Measurements from ENCODE around the gene ATP6V1G3.
"Not testable (repeated sequence)": the region's sequence is repeated elsewhere in the genome, so short reads cannot be mapped to it uniquely, and the experiment has no call there.

Gene ATP6V1G3, protein sequence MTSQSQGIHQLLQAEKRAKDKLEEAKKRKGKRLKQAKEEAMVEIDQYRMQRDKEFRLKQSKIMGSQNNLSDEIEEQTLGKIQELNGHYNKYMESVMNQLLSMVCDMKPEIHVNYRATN

DNA sequence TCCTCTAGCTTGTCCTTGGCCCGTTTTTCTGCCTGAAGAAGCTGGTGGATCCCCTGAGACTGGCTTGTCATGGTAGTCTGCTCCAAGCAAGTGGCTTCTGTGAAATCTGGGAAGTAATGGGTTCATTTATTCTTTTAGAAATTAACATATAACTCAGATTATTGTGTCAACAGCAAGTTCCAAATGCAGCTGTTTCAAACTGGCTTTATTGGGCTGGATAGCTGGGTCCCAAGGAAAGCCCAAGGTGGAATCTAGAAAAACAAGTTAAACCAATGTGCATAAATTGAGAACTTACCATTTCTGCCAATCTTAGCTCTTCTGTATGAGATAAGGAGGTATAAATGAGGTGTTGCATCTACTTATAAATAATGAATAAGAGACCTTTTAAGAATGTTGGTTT is at the start of gene ATP6V1G3:
Gene ATP6V1G3 (minus strand): TSS at position 101 of the 400 bp plus-strand sequence. CDS start 30 bp downstream, at position 71.
- Mint-ChIP-seq H3K27me3 (no peaks in the 10 kb centered on the region), H3K9me3 (no peaks in the 10 kb centered on the region), H3K27ac (no peak within 1 kb of the TSS), H3K4me1 (peaks cover 34% of the 10 kb centered on the region), H3K36me3 (no peaks in the 10 kb centered on the region), H3K4me3 (no peak within 1 kb of the TSS)
- no peak for DNase-seq (ENCODE audit: low spot score in 2 of 2)
- ATAC-seq (ENCODE audit: low read depth) = no peak

DNA sequence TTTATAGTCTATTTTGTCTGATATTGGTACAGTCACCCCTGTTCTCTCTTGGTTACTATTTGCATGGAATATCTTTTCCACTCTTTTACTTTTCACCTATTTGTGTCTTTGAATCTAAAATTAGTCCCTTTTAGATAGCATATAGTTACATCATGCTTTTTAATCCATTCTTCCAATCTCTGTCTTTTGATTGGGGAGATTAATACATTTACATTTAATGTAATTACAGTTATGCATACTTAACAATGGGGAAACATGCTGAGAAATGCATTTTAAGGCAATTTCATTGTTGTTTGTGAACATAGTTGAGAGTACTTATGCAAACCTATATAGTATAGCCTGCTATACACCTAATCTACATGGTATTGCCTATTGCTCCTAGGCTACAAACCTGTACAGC is 48.4 kb upstream of the ATP6V1G3 start:
- H3K4me3 Mint-ChIP-seq = no peak overlapping the region
- no peak overlapping the region for H3K27ac Mint-ChIP-seq
- DNase-seq (ENCODE audit: low spot score in 2 of 2) (no peak), ATAC-seq (ENCODE audit: low read depth) (no peak)
- H3K4me1 Mint-ChIP-seq = no peaks in the 10 kb centered on the region
- H3K27me3 Mint-ChIP-seq = no peaks in the 10 kb centered on the region
- peaks cover 24% of the 10 kb centered on the region for H3K36me3 Mint-ChIP-seq
- peaks cover 17% of the 10 kb centered on the region for H3K9me3 Mint-ChIP-seq

DNA sequence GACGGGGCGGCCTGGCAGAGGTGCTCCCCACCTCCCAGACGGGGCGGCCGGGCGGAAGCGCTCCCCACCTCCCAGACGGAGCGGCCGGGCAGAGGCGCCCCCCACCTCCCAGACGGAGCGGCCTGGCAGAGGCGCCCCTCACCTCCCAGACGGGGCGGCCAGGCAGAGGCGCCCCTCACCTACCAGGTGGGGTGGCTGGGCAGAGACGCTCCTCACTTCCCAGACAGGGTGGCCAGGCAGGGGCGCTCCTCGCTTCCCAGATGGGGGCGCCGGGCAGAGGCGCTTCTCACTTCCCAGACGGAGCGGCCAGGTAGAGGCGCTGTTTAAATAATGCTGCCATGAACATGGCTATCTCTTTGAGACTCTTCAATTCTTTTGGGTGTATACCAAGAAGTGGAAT is 43.7 kb upstream of the ATP6V1G3 start:
- no peak for ATAC-seq (ENCODE audit: low read depth)
- Mint-ChIP-seq H3K9me3 (peaks cover 14% of the 10 kb centered on the region), H3K36me3 (peaks cover 20% of the 10 kb centered on the region), H3K27ac (no peak overlapping the region), H3K27me3 (no peaks in the 10 kb centered on the region), H3K4me1 (no peaks in the 10 kb centered on the region), H3K4me3 (no peak overlapping the region)
- no peak for DNase-seq (ENCODE audit: low spot score in 2 of 2)

DNA sequence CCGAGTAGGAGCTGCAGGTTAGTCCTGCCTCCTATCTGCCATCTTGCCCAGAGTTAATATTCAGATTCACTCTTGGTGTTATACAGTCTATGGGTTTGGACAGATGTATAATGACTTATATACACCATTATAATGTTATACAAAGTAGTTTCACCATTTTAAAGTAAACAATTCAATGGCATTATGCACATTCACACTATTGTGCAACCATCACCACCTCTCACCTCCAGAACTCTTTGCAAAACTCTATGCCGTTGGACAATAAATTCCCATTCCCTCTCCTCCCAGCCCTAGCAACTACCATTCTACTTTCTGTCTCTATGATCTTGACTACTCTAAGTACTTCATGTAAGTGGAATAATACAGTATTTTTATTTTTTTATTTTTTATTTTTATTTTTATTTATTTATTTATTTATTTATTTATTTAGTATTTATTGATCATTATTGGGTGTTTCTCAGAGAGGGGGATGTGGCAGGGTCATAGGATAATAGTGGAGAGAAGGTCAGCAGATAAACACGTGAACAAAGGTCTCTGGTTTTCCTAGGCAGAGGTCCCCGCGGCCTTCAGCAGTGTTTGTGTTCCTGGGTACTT is 42.8 kb upstream of the ATP6V1G3 start:
- not testable (repeated sequence) for H3K4me3 Mint-ChIP-seq; H3K4me1 Mint-ChIP-seq; DNase-seq (ENCODE audit: low spot score in 2 of 2); ATAC-seq (ENCODE audit: low read depth); H3K27me3 Mint-ChIP-seq; H3K27ac Mint-ChIP-seq
- Mint-ChIP-seq H3K36me3 (peaks cover 17% of the 10 kb centered on the region), H3K9me3 (peaks cover 12% of the 10 kb centered on the region)

DNA sequence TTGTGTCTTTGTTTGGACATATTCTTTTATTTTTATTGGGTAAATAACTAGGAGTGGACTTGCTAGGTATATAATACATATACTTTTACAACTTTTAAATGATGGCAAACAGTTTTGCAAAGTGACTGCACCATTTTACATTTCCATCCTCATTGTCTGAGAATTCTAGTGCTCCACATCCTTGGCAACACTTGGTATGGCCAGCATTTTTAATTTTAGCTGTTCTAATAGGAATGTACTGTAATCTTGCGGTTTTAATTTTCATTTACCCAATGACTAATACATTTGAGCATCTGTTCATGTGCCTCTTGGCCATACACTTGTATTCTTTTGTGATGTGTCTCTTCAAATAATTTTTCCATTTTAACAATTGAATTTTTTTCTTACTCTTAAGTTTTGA is 37.0 kb upstream of the ATP6V1G3 start:
- Mint-ChIP-seq H3K27ac (no peak overlapping the region), H3K4me1 (peaks cover 16% of the 10 kb centered on the region), H3K36me3 (peaks cover 10% of the 10 kb centered on the region), H3K4me3 (no peak overlapping the region), H3K9me3 (peaks cover 17% of the 10 kb centered on the region), H3K27me3 (no peaks in the 10 kb centered on the region)
- no peak for ATAC-seq (ENCODE audit: low read depth)
- no peak for DNase-seq (ENCODE audit: low spot score in 2 of 2)

DNA sequence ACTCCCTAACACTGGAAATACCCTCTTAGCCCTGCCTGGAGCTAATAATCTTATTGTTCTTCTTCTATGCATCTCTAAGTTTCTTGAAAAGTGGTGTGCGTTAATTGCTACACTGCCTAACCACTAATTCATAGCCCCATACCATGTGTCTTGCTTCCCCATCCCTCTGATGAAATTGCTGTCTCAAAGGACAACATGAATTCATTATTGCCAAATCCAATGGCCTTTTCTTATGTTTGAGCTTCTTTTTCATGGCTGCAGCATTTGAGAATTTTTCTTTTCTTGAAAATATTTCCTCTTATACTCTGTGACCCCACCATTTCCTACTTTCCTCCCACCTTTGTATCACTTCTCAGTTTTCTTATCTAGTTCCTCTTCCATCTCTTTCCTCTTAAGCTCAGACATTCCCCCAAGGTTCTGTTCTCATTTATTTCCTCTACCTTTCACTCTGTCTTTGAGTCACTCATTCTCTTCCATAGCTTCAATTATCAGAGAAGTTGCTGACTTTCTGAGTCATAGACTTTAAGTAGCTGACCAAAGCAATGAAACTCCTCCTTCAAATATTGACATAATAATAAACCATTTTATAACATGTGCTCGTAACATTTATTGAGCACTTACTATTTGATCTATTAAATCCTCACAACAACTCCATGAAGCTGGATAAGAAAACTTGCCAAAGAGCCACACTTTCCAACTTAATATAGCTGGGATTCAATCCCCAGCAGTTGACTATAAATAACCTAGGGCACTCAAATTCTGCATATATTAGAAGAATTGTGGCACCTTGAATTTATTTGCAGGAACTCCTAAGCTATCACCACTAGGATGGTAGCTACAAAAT is 35.5 kb upstream of the ATP6V1G3 start:
- peak; percentile 93 for ATAC-seq (ENCODE audit: low read depth)
- Mint-ChIP-seq H3K27ac (peak overlapping the region; percentile 75), H3K9me3 (peaks cover 10% of the 10 kb centered on the region), H3K4me3 (peak overlapping the region; percentile 28), H3K27me3 (no peaks in the 10 kb centered on the region), H3K4me1 (peaks cover 18% of the 10 kb centered on the region), H3K36me3 (peaks cover 2% of the 10 kb centered on the region)
- no peak for DNase-seq (ENCODE audit: low spot score in 2 of 2)

DNA sequence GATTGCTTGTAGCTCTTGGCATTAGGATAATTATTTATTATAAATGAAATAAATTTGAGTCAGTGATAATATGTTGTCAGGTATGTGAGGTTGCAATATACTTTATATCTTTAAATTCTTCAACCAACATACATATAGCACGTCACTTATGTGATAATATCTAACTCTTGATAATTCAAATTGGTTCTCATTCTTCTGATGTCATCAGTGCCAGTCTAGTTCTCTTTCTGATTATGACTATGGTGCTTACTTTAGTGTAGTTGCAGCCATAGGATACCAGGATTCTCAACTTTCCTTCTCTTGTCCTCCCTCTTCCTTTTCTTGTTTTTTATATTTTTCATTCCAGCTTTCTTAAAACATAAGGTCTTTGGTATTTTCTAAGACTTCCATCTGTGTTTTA is 34.8 kb upstream of the ATP6V1G3 start:
- H3K4me3 Mint-ChIP-seq = no peak overlapping the region
- no peaks in the 10 kb centered on the region for H3K27me3 Mint-ChIP-seq
- peaks cover 2% of the 10 kb centered on the region for H3K36me3 Mint-ChIP-seq
- H3K9me3 Mint-ChIP-seq = peaks cover 8% of the 10 kb centered on the region
- no peak for ATAC-seq (ENCODE audit: low read depth)
- DNase-seq (ENCODE audit: low spot score in 2 of 2) = no peak
- H3K4me1 Mint-ChIP-seq = peaks cover 18% of the 10 kb centered on the region
- H3K27ac Mint-ChIP-seq = peak overlapping the region; percentile 75

DNA sequence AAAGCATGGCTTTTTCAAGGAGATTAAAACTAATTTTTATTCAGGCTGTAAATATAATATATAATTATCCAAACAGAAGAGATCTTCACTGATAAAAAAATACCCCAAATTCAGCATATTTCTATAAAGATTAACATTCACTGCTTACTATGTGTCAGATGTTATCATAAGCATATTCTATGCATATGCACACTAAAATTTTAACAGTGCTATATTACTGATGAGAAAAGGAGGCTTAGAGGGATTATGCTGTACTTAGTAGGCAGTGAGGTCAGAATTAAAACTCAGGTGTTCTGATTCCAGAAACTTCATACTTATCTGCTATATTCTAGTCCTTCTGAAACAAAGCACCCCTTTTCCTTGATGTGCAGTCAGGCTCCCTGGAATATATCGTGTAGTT is 33.8 kb upstream of the ATP6V1G3 start:
- Mint-ChIP-seq H3K27me3 (no peaks in the 10 kb centered on the region), H3K36me3 (peaks cover 2% of the 10 kb centered on the region), H3K9me3 (peaks cover 8% of the 10 kb centered on the region), H3K27ac (no peak overlapping the region), H3K4me1 (peaks cover 20% of the 10 kb centered on the region), H3K4me3 (no peak overlapping the region)
- ATAC-seq (ENCODE audit: low read depth) (no peak), DNase-seq (ENCODE audit: low spot score in 2 of 2) (no peak)

DNA sequence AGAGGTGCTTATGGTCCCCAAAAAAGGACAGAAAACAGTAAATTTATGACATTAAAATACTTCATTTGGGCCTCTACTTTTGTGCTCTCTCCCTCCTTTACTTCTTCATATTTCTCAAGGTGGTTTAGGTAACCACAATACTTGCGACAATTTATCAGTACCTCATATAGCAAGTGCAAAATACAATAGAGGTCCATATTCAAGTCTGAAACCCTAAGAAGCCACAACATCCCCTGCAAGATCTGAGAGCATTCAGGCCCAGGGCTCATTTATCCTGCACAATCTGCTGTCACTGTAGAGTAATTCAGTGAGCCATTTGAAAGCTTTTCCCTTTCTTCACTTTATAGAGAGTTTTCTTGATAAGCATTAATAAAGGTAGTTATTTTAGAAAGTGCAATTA is 24.2 kb upstream of the ATP6V1G3 start:
- Mint-ChIP-seq H3K27ac (no peak overlapping the region), H3K36me3 (no peaks in the 10 kb centered on the region), H3K27me3 (no peaks in the 10 kb centered on the region), H3K4me1 (peaks cover 6% of the 10 kb centered on the region), H3K4me3 (no peak overlapping the region), H3K9me3 (peaks cover 4% of the 10 kb centered on the region)
- DNase-seq (ENCODE audit: low spot score in 2 of 2) (no peak), ATAC-seq (ENCODE audit: low read depth) (no peak)

DNA sequence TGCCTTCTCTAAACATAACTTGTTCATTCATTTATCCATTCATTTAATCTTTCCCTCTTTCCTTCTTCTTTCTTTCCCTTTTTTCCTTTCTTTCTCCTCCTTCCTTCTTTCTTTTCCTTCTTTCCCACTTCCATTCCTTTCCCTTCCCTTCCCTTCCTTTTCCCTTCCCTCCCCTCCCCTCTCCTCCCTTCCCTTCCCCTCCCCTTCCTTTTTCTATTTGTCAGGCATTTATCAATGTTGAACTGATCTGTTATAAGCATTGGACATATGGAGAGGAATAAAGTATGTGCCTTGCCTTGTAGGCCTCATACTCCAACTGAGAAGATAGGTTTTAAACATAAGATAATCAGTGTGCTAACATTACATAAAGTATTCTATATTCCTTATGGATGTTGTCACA is 23.7 kb upstream of the ATP6V1G3 start:
- Mint-ChIP-seq H3K27ac (peak overlapping the region; percentile 18), H3K4me1 (peaks cover 6% of the 10 kb centered on the region), H3K27me3 (no peaks in the 10 kb centered on the region), H3K36me3 (no peaks in the 10 kb centered on the region), H3K4me3 (no peak overlapping the region), H3K9me3 (peaks cover 4% of the 10 kb centered on the region)
- no peak for ATAC-seq (ENCODE audit: low read depth)
- no peak for DNase-seq (ENCODE audit: low spot score in 2 of 2)

DNA sequence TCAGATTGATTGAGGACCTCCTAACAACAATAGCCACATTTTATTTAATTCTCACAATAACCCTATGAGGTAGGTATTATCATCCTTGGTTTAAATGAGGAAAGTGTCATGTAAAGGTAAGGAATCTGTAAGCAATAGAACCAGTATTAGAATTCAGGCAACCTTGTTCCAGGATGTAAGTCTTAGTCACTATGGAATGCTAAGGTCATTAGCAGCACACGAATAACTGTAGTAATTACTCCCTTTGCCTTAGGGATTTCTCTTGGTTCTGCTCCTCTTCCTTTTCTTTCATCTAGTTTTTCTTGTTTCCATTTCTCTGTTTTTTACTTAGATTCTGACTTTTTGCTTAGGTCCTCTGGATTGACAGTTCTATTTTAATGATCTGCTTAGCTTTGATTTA is 23.1 kb upstream of the ATP6V1G3 start:
- no peak for ATAC-seq (ENCODE audit: low read depth)
- no peaks in the 10 kb centered on the region for H3K36me3 Mint-ChIP-seq
- DNase-seq (ENCODE audit: low spot score in 2 of 2) = no peak
- H3K27me3 Mint-ChIP-seq = no peaks in the 10 kb centered on the region
- H3K27ac Mint-ChIP-seq = no peak overlapping the region
- H3K9me3 Mint-ChIP-seq = peaks cover 4% of the 10 kb centered on the region
- peaks cover 6% of the 10 kb centered on the region for H3K4me1 Mint-ChIP-seq
- no peak overlapping the region for H3K4me3 Mint-ChIP-seq

DNA sequence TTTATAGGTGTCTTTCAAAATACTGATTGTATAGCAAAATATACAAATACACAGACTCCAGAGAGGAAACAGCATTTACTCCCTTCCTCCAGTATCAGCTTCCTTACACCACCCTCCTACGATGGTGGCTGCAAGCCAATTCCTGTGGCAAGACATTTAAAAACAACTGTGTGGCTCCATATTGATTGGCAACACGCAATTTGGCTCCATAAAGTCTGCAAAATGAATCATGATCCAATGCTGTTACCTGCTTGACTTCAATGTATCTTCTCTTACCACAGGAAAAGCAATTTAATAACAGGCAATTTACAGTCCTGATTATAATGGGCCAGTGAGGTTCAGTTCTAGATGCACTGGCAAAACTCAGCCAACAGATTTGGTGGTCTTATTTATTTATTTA is 19.7 kb upstream of the ATP6V1G3 start:
- Mint-ChIP-seq H3K9me3 (peaks cover 4% of the 10 kb centered on the region), H3K4me3 (no peak overlapping the region), H3K27ac (no peak overlapping the region), H3K27me3 (no peaks in the 10 kb centered on the region), H3K36me3 (no peaks in the 10 kb centered on the region), H3K4me1 (peaks cover 21% of the 10 kb centered on the region)
- DNase-seq (ENCODE audit: low spot score in 2 of 2) = no peak
- ATAC-seq (ENCODE audit: low read depth) = no peak

DNA sequence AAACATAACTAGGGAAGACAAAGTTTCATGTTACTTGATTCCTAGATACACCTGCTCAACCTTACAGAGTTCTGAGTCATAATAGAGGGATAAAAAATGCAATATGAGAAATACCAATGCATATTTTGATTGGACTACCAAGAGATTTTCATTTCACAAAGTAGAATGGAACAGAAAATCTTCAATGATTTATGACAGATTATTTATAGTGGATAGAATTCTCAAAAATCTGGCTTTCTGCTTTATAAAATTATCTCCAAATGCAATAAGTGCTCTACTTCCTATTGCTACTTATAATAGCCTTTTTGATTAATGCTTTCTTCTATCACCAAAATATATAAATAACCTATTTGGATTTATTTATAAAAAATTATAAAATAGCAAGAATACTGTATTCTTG is 18.9 kb upstream of the ATP6V1G3 start:
- Mint-ChIP-seq H3K27ac (no peak overlapping the region), H3K4me3 (no peak overlapping the region), H3K9me3 (peaks cover 4% of the 10 kb centered on the region), H3K27me3 (no peaks in the 10 kb centered on the region), H3K36me3 (no peaks in the 10 kb centered on the region), H3K4me1 (peaks cover 28% of the 10 kb centered on the region)
- no peak for DNase-seq (ENCODE audit: low spot score in 2 of 2)
- no peak for ATAC-seq (ENCODE audit: low read depth)

DNA sequence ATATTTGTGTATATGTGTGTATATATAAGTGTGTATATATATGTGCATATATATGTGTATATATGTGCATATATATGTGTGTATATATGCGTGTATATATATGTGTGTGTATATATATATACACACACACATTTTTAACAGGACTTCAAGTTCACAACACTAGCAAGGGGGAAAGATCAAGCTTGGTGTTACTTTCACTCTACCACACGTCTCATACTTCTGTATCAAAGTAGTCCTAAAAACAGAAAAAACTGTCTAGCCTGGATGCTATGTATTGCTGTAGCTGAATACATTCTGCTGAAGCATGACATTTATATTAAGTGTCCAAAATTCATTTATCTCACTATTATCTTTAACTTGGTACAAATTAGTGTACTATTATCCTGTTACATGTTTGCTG is 17.9 kb upstream of the ATP6V1G3 start:
- ATAC-seq (ENCODE audit: low read depth) = no peak
- Mint-ChIP-seq H3K4me3 (no peak overlapping the region), H3K27me3 (no peaks in the 10 kb centered on the region), H3K9me3 (peaks cover 4% of the 10 kb centered on the region), H3K36me3 (no peaks in the 10 kb centered on the region), H3K4me1 (peaks cover 26% of the 10 kb centered on the region), H3K27ac (no peak overlapping the region)
- no peak for DNase-seq (ENCODE audit: low spot score in 2 of 2)

Measured in memory B cell (primary cell).